Upper lobe of left lung (tissue), 6 donors: ENCODE measurements around the gene ZNF436. TPM values are rescaled to one million over a fixed set of nuclear protein-coding genes. Genes with fewer than 3 reads are reported as not detected.
A peak's percentile ranks its signal among the peaks of the same experiment; 100 is the strongest.

Experiments
- ATAC-seq, 2 donors: fragments of 200-7000 bp; cut with Tn5 transposase; one replicate each; pipeline ENCODE4 v1.9.1; 2022; ENCODE audit warnings: mild to moderate bottlenecking in 2 of 2, moderate library complexity in 2 of 2; ENCODE audit not compliant: low FRiP score in 2 of 2
- DNase-seq, 2 donors: peaks; one replicate each; pipeline ENCODE4 v3.0.0-alpha.2; 2019 to 2020
- H3K27ac ChIP-seq, 4 donors: fragments of 200-600 bp; sonication (generic); one replicate each; pipeline ENCODE4 v1.5.1; 2016 to 2019
- H3K27me3 ChIP-seq, 4 donors: fragments of 200-600 bp; sonication (generic); one replicate each; pipeline ENCODE4 v1.5.1; 2017 to 2019
- H3K36me3 ChIP-seq, 4 donors: fragments of 200-600 bp; sonication (generic); one replicate each; pipeline ENCODE4 v1.5.1; 2016 to 2019
- H3K4me1 ChIP-seq, 4 donors: fragments of 200-600 bp; sonication (generic); one replicate each; pipeline ENCODE4 v1.5.1; 2018 to 2019
- H3K4me3 ChIP-seq, 4 donors: fragments of 200-600 bp; sonication (generic); one replicate each; pipeline ENCODE4 v1.5.1; 2017 to 2019; ENCODE audit warnings: mild to moderate bottlenecking in 2 of 4, moderate library complexity in 1 of 4
- H3K9me3 ChIP-seq, 4 donors: fragments of 200-600 bp; sonication (generic); one replicate each; pipeline ENCODE4 v1.5.1; 2018 to 2019
- EP300 ChIP-seq, 4 donors: sonication (generic); formaldehyde crosslinking; IDR thresholded peaks; one replicate each; pipeline ENCODE4 v1.5.1; 2017; ENCODE audit warnings: antibody characterized with exemption in 4 of 4, control low read depth in 2 of 4
- POLR2A ChIP-seq, 4 donors: fragments of 450-650 bp; IDR thresholded peaks; one replicate each; pipeline ENCODE4 v1.5.1; 2016 to 2017; ENCODE audit warnings: antibody characterized with exemption in 4 of 4, mild to moderate bottlenecking in 2 of 4
- POLR2AphosphoS5 ChIP-seq, 2 donors: sonication (generic); formaldehyde crosslinking; IDR thresholded peaks; one replicate each; pipeline ENCODE4 v1.5.1; 2017; ENCODE audit warnings: antibody characterized with exemption in 2 of 2
- WGBS, 2 donors: methylation state at CpG; one replicate each; pipeline ENCODE4 v1.1.5; 2017 to 2018; 5-methylcytosine and 5-hydroxymethylcytosine counted together
- total RNA-seq, 6 donors: library from RNA; depleted of rRNA in 4 of 6; stranded (reverse); fragments of >200 nt in 4 of 6; gene quantifications; one replicate each; pipeline versions ENCODE4 v1.1.0 to v1.2.1, GENCODE V29; 2016 to 2021
- TF ChIP-seq, protein P1 (sequence below), 6 experiments: fragments of 450-650 bp in 4 of 6; fragments of 200-600 bp in 2 of 6; sonication (generic) in 2 of 6; IDR thresholded peaks; one replicate each; pipeline ENCODE4 v1.5.1; 2016 to 2019; ENCODE audit warnings: antibody characterized with exemption in 6 of 6
- donor health status: DM: no; HTN: no; CAD: no; lungs with moderate emphysema.
- donor health status: DM: no; HTN: yes; CAD: no; lungs with severe emphysema.

The ZNF436 gene
- total RNA-seq, 6 donors from 2014 or later, result 5.5 to 11.3 (median 8.2) TPM

DNA sequence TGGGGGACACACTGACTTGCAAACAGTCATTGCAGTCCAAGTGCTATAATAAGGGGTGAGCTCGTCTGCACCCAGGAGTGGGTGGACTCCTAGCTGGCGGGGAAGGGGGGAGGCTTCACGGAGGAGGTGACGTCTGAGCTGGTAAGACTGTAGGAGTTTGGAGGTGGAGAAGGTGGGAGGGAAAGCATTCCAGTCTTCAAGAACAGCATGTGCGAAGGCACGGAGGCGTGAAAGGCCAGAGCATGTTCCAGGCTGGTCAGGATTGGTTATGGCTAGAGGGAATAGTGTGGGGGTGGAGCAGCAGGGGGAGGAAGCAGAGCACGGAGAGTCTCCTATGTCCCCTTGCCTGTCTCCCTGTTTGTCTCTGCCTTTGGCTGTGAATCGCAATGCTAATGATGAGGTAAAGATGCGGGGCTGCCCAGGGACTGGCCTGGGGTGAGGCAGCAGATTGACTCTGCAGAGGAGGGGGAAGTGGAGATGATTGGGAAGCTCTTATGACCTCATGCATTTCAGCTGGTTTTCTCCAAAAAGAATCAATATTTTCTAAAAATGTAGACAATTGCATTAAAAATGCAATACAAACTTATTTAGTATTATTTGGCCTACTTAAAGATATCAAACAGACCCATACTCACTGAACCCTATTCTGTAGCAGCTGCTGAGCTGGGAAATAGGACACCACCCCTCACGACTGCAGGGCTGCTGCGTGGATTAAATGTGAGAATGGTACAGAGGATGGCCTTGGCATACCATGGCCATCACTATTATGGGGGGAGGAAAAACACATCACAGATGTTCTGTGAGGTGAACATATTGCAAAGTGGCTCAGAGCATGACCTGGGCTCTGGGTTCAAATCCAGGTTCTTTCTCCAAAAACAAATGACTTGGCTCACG lies 2.6 kb upstream of the ZNF436 start:
- no peaks in the 10 kb centered on the region for H3K9me3 ChIP-seq
- H3K36me3 ChIP-seq, result no peaks in the 10 kb centered on the region
- TF ChIP-seq, protein P1, sequence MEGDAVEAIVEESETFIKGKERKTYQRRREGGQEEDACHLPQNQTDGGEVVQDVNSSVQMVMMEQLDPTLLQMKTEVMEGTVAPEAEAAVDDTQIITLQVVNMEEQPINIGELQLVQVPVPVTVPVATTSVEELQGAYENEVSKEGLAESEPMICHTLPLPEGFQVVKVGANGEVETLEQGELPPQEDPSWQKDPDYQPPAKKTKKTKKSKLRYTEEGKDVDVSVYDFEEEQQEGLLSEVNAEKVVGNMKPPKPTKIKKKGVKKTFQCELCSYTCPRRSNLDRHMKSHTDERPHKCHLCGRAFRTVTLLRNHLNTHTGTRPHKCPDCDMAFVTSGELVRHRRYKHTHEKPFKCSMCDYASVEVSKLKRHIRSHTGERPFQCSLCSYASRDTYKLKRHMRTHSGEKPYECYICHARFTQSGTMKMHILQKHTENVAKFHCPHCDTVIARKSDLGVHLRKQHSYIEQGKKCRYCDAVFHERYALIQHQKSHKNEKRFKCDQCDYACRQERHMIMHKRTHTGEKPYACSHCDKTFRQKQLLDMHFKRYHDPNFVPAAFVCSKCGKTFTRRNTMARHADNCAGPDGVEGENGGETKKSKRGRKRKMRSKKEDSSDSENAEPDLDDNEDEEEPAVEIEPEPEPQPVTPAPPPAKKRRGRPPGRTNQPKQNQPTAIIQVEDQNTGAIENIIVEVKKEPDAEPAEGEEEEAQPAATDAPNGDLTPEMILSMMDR (IDR thresholded peaks at IDR 0.05), result no peak
- TF ChIP-seq POLR2A (IDR thresholded peaks at IDR 0.05), result no peak
- TF ChIP-seq EP300 (IDR thresholded peaks at IDR 0.05), result no peak
- no peak for TF ChIP-seq POLR2AphosphoS5 (IDR thresholded peaks at IDR 0.05)
- 78 to 85% methylated on average over 13 of the region's 13 CpGs for WGBS, 2 donors
- no peak overlapping the region for H3K4me3 ChIP-seq
- DNase-seq (no peak), ATAC-seq (no peak)
- no peaks in the 10 kb centered on the region for H3K27me3 ChIP-seq
- H3K4me1 ChIP-seq, result peaks cover 25 to 39% (median 35%) of the 10 kb centered on the region in 4 donors
- H3K27ac ChIP-seq, result peak overlapping the region in 1 of 4 donors; percentile 97

DNA sequence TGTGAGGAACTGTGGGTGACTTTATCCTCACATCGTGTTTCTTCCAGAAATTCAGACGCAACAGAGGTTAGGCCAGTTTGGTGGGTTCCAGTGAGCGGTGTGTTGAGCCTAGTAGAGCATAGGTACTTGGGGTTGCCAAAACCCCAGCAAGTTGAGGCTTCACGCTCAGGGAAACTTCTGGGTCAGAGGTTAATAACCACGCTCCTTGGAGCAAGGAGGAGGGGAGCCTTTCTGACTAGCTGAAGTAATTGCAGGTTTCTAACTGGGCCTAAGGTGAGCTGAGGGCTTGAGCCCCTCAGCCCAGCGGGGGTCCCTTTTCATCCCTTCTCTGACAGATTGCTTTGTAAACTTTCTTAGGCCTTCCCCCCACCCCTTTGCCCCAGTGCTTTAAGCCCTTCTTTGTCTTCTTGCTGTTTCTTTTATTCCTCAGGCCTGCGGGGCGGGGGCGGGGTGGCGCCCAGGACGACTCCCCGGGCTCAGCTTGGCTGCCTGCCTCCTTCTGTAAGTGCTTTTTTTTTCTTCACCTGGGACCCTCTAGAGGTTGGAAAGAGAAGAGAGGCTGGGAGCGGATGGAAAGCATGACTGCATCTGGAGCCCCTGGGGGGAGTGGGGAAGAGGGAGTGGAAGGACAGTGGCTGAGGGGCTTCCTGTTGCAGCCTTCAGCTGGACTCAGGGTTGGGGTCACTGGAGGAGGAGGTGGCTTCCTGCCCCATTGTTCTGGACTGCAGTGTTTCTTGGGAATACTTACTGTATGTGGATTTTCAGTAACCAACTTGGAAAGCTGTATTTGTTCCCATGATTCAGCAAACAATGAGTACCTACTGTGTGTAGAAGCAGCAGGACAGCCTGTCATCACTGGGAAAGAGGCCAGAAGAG lies 1.3 kb upstream of the ZNF436 start:
- Histone ChIP-seq H3K27ac (peak overlapping the region; percentile 92 to 98 (median 97)), H3K4me1 (peaks cover 34 to 46% (median 36%) of the 10 kb centered on the region in 4 donors), H3K36me3 (peaks cover 0 to 6% (median 0%) of the 10 kb centered on the region in 4 donors), H3K4me3 (no peak overlapping the region), H3K9me3 (no peaks in the 10 kb centered on the region), H3K27me3 (no peaks in the 10 kb centered on the region)
- TF ChIP-seq, protein P1 (IDR thresholded peaks at IDR 0.05), result no peak
- TF ChIP-seq POLR2A (IDR thresholded peaks at IDR 0.05) (no peak), POLR2AphosphoS5 (IDR thresholded peaks at IDR 0.05) (no peak), EP300 (IDR thresholded peaks at IDR 0.05) (no peak)
- 35 to 48% methylated on average over 9 to 13 of the region's 13 CpGs for WGBS, 2 donors
- ATAC-seq (no peak), DNase-seq (peak in 1 of 2 donors; percentile 27)

DNA sequence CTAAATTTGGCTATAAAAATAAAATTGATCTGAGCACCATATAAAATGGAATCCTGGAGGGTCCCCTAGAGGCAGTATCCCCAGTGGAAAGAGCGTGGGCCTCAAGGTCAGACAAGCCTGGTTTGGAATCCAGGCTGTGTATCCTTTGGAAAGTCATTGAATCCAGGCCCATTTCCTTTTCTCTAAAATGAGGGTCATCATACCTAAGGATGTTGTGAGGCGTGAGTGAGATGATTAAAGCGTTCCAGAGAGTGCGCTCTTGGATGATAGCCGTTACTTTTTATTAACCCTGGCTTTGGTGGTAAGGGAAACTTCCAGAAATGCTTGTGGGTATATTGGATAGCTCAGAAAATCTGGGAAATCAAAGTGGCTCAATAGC lies 683 bp upstream of the ZNF436 start:
- Histone ChIP-seq H3K4me1 (peaks cover 34 to 46% (median 36%) of the 10 kb centered on the region in 4 donors), H3K27ac (peak overlapping the region; percentile 92 to 98 (median 97)), H3K4me3 (peak overlapping the region in 2 of 4 donors; percentile 81 to 84), H3K27me3 (no peaks in the 10 kb centered on the region), H3K9me3 (no peaks in the 10 kb centered on the region), H3K36me3 (peaks cover 0 to 12% (median 2%) of the 10 kb centered on the region in 4 donors)
- ATAC-seq (no peak), DNase-seq (no peak)
- 41 to 49% methylated on average over 5 of the region's 5 CpGs for WGBS, 2 donors
- TF ChIP-seq, protein P1 (IDR thresholded peaks at IDR 0.05), result no peak

DNA sequence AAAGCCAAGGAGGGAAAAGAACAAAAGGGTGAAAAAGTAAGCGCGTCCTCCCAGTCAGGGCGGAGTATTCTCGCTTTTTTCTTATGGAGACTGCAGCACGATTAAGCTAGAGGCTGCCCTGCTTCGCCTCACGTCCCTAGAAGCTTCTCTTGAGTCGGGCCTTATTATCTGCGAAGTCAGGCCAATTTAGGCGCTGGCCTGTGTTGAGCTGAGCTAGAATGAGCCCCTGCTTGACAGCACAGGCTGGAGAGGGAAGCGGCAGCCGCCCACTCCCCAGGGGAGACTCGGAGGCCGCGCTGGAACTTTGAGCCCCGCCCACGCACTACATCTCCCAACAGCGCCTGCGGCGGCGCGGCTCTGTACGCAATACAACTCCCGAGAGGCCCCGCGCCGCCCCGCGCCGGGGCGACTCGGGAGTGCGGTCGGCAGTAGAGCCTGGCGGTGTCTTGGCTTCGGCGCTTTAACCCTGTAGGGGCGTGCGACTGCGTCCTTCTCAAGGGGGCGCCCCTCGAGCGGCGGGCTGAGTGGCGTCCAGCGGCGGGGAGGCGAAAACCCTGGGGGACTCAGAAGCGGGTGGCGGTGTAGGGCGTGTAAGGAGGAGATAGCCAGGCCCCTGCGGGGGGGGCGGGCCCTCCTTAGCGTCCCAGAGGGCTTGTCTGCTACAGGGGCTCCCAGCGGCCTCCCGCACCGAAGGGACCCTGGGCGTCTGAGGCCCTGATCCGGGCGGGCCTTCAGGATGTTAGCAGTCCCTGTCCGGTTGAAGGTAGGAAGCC lies 888 bp downstream of the ZNF436 start:
- H3K4me1 ChIP-seq, result peaks cover 34 to 46% (median 36%) of the 10 kb centered on the region in 4 donors
- ATAC-seq, result peak; percentile 94 to 96

More for the DNA sequence above, 888 bp downstream of the ZNF436 start:
- peaks cover 0 to 28% (median 9%) of the 10 kb centered on the region in 4 donors for H3K36me3 ChIP-seq
- H3K9me3 ChIP-seq, result peaks cover 4 to 11% (median 6%) of the 10 kb centered on the region in 4 donors
- 0% methylated on average over 19 to 57 of the region's 61 CpGs for WGBS, 2 donors
- no peaks in the 10 kb centered on the region for H3K27me3 ChIP-seq
- TF ChIP-seq POLR2A (IDR thresholded peaks at IDR 0.05) (peak in 2 of 4 donors; percentile 90 to 93), EP300 (IDR thresholded peaks at IDR 0.05) (no peak), POLR2AphosphoS5 (IDR thresholded peaks at IDR 0.05) (peak; percentile 72 to 92)
- TF ChIP-seq, protein P1 (IDR thresholded peaks at IDR 0.05), result peak in 3 of 6 experiments; percentile 9 to 35 (median 23)
- peak overlapping the region; percentile 92 to 98 (median 97) for H3K27ac ChIP-seq
- peak overlapping the region; percentile 76 to 86 (median 82) for H3K4me3 ChIP-seq
- peak; percentile 94 to 97 for DNase-seq
